ENCODE measurements around the gene CRKL.

DNA sequence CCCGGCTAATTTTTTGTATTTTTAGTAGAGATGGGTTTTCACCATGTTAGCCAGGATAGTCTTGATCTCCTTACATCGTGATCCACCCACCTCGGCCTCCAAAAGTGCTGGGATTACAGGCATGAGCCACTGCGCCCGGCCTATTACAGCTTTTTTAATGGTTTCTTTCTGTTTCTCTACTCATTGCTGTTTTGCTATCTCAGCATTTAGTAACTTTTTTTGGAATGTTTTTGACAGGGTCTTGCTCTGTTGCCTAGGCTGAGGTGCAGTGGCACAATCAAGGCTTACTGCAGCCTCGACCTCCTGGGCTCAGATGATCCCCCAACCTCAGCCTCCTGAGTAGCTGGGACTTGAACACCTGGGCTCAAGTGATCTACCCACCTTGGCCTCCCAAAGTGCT lies 4.7 kb upstream of the CRKL start:
- TF ChIP-seq, protein P1, sequence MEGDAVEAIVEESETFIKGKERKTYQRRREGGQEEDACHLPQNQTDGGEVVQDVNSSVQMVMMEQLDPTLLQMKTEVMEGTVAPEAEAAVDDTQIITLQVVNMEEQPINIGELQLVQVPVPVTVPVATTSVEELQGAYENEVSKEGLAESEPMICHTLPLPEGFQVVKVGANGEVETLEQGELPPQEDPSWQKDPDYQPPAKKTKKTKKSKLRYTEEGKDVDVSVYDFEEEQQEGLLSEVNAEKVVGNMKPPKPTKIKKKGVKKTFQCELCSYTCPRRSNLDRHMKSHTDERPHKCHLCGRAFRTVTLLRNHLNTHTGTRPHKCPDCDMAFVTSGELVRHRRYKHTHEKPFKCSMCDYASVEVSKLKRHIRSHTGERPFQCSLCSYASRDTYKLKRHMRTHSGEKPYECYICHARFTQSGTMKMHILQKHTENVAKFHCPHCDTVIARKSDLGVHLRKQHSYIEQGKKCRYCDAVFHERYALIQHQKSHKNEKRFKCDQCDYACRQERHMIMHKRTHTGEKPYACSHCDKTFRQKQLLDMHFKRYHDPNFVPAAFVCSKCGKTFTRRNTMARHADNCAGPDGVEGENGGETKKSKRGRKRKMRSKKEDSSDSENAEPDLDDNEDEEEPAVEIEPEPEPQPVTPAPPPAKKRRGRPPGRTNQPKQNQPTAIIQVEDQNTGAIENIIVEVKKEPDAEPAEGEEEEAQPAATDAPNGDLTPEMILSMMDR (IDR thresholded peaks at IDR 0.05; ENCODE audit: low read depth, low read length, poor library complexity, severe bottlenecking), result no peak
- TF ChIP-seq EZH2phosphoT487 (IDR thresholded peaks at IDR 0.05; ENCODE audit: borderline replicate concordance, low read length), result no peak
